AG08395 (cell line): ENCODE results near the gene C5orf46.

Source experiments
- DNase-seq: peaks from one replicate; pipeline ENCODE4 v3.0.0; 2012; ENCODE audit warnings: mixed read lengths, low spot score

C5orf46 gene

GRCh38 chr5:147858565-147858964 lies 47.8 kb downstream of the C5orf46 start:
- DNase-seq = no peak

GRCh38 chr5:147857302-147858129 lies 48.8 kb downstream of the C5orf46 start:
- peak; percentile 58 for DNase-seq

- no peak for DNase-seq
These were observed 49.5 kb downstream of the C5orf46 start for GRCh38 chr5:147856801-147857200.

GRCh38 chr5:147855774-147856069 lies 50.6 kb downstream of the C5orf46 start:
- no peak for DNase-seq

DNA sequence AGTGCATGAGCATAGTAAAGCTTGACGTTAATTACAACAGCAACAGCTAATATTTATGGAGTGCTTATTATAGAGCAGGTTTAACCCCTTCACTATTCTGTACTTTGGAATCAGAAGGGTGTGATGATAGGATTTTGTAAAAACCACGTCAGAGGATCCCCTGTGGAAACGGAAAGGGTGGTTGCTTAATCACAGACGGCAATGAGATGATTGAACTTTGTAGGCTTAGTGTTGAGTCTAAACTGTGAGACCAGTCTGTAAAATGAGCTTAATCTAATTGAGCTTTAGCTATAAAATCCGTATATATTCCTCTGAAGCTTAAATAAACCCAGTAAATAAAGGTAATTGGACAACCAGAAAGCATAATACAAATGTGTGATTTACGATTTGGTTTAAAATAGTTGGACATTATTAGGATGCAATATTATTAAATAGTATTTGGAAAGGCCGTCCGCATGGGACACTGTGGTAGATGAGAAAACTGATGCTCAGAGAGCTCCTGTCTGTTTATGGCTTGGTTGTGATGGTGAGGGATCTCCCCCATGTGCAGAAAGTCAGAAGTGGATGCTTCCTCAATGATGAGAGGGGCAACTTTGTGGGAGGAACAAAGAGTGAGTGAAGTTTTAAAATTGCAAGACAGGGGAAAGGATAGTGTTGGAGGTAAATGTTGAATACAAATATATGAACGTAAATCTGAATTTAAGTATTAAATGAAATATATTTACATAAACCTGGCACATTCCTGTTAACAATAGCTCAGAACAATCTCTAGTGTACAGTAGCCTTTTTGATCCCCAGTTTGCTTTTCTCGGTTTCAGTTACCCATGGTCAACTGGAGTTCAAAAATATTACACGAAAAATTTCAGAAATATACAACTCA lies 51.2 kb downstream of the C5orf46 start:
- DNase-seq = no peak

DNA sequence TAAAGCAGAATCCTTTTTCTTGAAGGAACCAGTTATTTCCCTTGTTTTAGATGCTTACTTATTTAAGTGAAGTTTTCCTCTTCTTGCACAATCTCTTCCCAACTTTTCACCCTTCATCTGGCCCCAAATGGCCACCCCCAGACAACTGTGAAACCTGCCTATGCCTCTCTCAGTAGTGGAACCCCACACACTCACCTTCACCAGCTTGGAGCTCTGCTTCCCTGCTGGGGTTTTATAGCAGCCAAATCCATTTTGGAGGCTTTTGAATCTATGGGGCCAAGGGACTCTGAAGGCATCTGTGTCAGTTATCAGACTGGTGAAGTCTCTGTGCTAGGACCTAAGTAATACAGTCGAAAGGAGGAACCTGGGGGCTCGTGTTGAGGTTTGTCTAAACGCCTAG lies 52.0 kb downstream of the C5orf46 start:
- DNase-seq = no peak

DNA sequence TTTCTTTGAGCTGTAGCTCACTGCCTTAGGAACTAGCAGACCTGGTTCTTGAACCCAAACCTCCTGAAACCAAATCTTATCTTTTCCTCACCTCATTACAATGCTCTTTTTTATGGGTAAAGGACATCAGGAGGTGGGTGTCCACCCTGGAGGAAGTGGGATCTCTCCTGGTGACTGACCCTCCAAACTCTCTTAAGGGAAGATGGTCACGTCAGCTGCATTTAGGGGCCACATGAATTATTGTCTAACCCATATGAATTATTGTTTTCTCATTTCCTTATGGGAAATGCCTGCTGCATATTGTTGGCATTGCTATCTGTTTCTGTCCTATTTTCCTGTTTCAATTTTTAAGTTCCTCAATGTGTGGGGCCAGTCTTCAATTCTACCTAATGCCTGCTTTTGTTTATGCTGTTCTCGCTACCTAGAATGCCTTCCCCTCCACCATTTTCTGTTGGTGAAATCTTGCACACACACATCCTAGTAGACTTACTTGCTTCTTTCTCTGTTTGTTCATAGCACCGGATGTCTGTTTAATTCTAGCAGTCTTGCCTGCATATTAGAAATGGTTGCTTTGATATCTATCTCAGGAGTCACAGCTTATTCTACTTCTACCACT lies 52.9 kb downstream of the C5orf46 start:
- DNase-seq = no peak

GRCh38 chr5:147852365-147852764 lies 54.0 kb downstream of the C5orf46 start:
- no peak for DNase-seq

- DNase-seq = no peak
These were observed 54.8 kb downstream of the C5orf46 start for GRCh38 chr5:147851578-147851977.

- no peak for DNase-seq
These were observed 57.1 kb downstream of the C5orf46 start for GRCh38 chr5:147849226-147849625.

GRCh38 chr5:147845618-147846017 lies 60.7 kb downstream of the C5orf46 start:
- no peak for DNase-seq

- DNase-seq = no peak
These were observed 61.5 kb downstream of the C5orf46 start for GRCh38 chr5:147844846-147845245.

- no peak for DNase-seq
These were observed 63.5 kb downstream of the C5orf46 start for GRCh38 chr5:147842869-147843268.
